Vagina (tissue), 2 donors: Measurements from ENCODE around the gene MAN1C1. TPM values are rescaled to one million over a fixed set of nuclear protein-coding genes. Genes with fewer than 3 reads are reported as not detected.

Source experiments
- DNase-seq, 2 donors: peaks; one replicate each; pipeline ENCODE4 v3.0.0-alpha.2; 2017; ENCODE audit errors: extremely low spot score in 2 of 2
- H3K27ac ChIP-seq: fragments of 200-600 bp; sonication (generic); one replicate; pipeline ENCODE4 v1.5.1; 2019
- H3K27me3 ChIP-seq: fragments of 200-600 bp; sonication (generic); one replicate; pipeline ENCODE4 v1.5.1; 2019
- H3K36me3 ChIP-seq, 2 donors: fragments of 200-600 bp; sonication (generic); one replicate each; pipeline ENCODE4 v1.5.1; 2017 to 2019
- H3K4me1 ChIP-seq: fragments of 200-600 bp; sonication (generic); one replicate; pipeline ENCODE4 v1.5.1; 2019
- H3K4me3 ChIP-seq, 2 donors: fragments of 200-600 bp; sonication (generic); 1 replicate in 1 of 2; 2 replicates in 1 of 2; pipeline ENCODE4 v1.5.1; 2016 to 2019
- H3K9me3 ChIP-seq: fragments of 200-600 bp; sonication (generic); one replicate; pipeline ENCODE4 v1.5.1; 2019
- POLR2A ChIP-seq, 2 donors: fragments of 450-650 bp; IDR thresholded peaks; one replicate each; pipeline ENCODE4 v1.6.1; 2017; ENCODE audit warnings: antibody characterized with exemption in 2 of 2, mild to moderate bottlenecking in 2 of 2, moderate library complexity in 2 of 2
- POLR2AphosphoS5 ChIP-seq, 2 donors: sonication (generic); formaldehyde crosslinking; IDR thresholded peaks; one replicate each; pipeline ENCODE4 v1.9.0; 2017; ENCODE audit warnings: antibody characterized with exemption in 2 of 2, mild to moderate bottlenecking in 2 of 2, low read depth in 1 of 2; ENCODE audit not compliant: insufficient read depth in 1 of 2
- intact Hi-C: fragments of 100-400 bp; cut with DNase I; formaldehyde crosslinking; loops from one replicate; pipeline ENCODE4 v1.15.1; 2023
- total RNA-seq: library from RNA; depleted of rRNA; stranded (reverse); fragments of >200 nt; gene quantifications from one replicate; pipeline ENCODE4 v1.2.3, GENCODE V29; 2016
- TF ChIP-seq, protein P1 (sequence below), 3 experiments: fragments of 450-650 bp in 2 of 3; fragments of 200-600 bp in 1 of 3; sonication (generic) in 1 of 3; IDR thresholded peaks; one replicate each; pipeline ENCODE4 v1.5.1; 2017 to 2019; ENCODE audit warnings: antibody characterized with exemption in 3 of 3, mild to moderate bottlenecking in 2 of 3, moderate library complexity in 2 of 3

Gene MAN1C1
- total RNA-seq, 1 donor from 2014 or later: 31.4 TPM

- no peak overlapping the region for H3K4me3 ChIP-seq
- TF ChIP-seq POLR2AphosphoS5 (IDR thresholded peaks at IDR 0.05; ENCODE audit: insufficient read depth in 1 of 2, low read depth in 1 of 2) (no peak), POLR2A (IDR thresholded peaks at IDR 0.05) (no peak)
- TF ChIP-seq, protein P1, sequence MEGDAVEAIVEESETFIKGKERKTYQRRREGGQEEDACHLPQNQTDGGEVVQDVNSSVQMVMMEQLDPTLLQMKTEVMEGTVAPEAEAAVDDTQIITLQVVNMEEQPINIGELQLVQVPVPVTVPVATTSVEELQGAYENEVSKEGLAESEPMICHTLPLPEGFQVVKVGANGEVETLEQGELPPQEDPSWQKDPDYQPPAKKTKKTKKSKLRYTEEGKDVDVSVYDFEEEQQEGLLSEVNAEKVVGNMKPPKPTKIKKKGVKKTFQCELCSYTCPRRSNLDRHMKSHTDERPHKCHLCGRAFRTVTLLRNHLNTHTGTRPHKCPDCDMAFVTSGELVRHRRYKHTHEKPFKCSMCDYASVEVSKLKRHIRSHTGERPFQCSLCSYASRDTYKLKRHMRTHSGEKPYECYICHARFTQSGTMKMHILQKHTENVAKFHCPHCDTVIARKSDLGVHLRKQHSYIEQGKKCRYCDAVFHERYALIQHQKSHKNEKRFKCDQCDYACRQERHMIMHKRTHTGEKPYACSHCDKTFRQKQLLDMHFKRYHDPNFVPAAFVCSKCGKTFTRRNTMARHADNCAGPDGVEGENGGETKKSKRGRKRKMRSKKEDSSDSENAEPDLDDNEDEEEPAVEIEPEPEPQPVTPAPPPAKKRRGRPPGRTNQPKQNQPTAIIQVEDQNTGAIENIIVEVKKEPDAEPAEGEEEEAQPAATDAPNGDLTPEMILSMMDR (IDR thresholded peaks at IDR 0.05): no peak
- DNase-seq: no peak
- H3K36me3 ChIP-seq: no peaks in the 10 kb centered on the region
- no peaks in the 10 kb centered on the region for H3K9me3 ChIP-seq
- H3K27ac ChIP-seq: no peak overlapping the region
- H3K4me1 ChIP-seq: peaks cover 23% of the 10 kb centered on the region
- intact Hi-C loops: no loop called here
- H3K27me3 ChIP-seq: no peaks in the 10 kb centered on the region
Observed at GRCh38 chr1:25677193-25677773, 60.7 kb downstream of the MAN1C1 start.

GRCh38 chr1:25679171-25679570, 62.6 kb downstream of the MAN1C1 start:
- intact Hi-C loops: no loop called here
- Histone ChIP-seq H3K27me3 (no peaks in the 10 kb centered on the region), H3K4me3 (no peak overlapping the region), H3K36me3 (no peaks in the 10 kb centered on the region), H3K9me3 (no peaks in the 10 kb centered on the region), H3K27ac (no peak overlapping the region), H3K4me1 (peaks cover 28% of the 10 kb centered on the region)
- TF ChIP-seq POLR2AphosphoS5 (IDR thresholded peaks at IDR 0.05; ENCODE audit: insufficient read depth in 1 of 2, low read depth in 1 of 2) (no peak), POLR2A (IDR thresholded peaks at IDR 0.05) (no peak)
- TF ChIP-seq, protein P1 (IDR thresholded peaks at IDR 0.05): no peak
- DNase-seq: no peak

- TF ChIP-seq POLR2A (IDR thresholded peaks at IDR 0.05) (no peak), POLR2AphosphoS5 (IDR thresholded peaks at IDR 0.05; ENCODE audit: insufficient read depth in 1 of 2, low read depth in 1 of 2) (no peak)
- TF ChIP-seq, protein P1 (IDR thresholded peaks at IDR 0.05): no peak
- no peak for DNase-seq
- H3K9me3 ChIP-seq: no peaks in the 10 kb centered on the region
- H3K36me3 ChIP-seq: no peaks in the 10 kb centered on the region
- H3K27me3 ChIP-seq: no peaks in the 10 kb centered on the region
- intact Hi-C loops: no loop called here
- no peak overlapping the region for H3K27ac ChIP-seq
- H3K4me1 ChIP-seq: peaks cover 32% of the 10 kb centered on the region
- H3K4me3 ChIP-seq: no peak overlapping the region
Observed at GRCh38 chr1:25680701-25681100, 64.1 kb downstream of the MAN1C1 start.

GRCh38 chr1:25682059-25682601, 65.5 kb downstream of the MAN1C1 start:
- H3K27me3 ChIP-seq: no peaks in the 10 kb centered on the region
- no peak overlapping the region for H3K27ac ChIP-seq
- H3K36me3 ChIP-seq: no peaks in the 10 kb centered on the region
- H3K9me3 ChIP-seq: no peaks in the 10 kb centered on the region
- DNase-seq: no peak
- intact Hi-C loops: loop anchor here (2.0 kb wide), 1 partner anchor 41 kb away; no protein-coding TSS in a partner anchor
- no peak overlapping the region for H3K4me3 ChIP-seq
- peaks cover 23% of the 10 kb centered on the region for H3K4me1 ChIP-seq
- TF ChIP-seq, protein P1 (IDR thresholded peaks at IDR 0.05): no peak
- TF ChIP-seq POLR2A (IDR thresholded peaks at IDR 0.05) (no peak), POLR2AphosphoS5 (IDR thresholded peaks at IDR 0.05; ENCODE audit: insufficient read depth in 1 of 2, low read depth in 1 of 2) (no peak)

DNA sequence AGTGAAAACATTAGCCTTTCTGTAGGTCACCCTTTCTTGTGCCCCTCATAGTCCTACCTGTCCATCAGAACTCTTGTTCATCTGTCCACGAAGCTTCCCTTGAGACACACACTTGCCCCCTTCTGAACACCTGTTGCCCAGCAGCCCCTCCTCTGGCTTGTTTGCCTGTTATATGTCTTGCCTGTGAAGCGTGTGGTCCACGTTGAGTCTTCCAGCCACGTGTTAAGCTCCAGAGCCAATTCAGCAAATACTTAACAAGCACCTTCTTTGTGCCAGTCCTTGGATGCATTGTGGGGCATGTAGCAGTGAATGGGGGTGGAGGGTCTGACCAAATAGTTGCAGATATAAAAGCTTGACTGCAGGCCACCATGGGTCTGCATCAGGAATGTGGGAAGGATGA, 66.6 kb downstream of the MAN1C1 start:
- no peak for DNase-seq
- Histone ChIP-seq H3K4me1 (peaks cover 31% of the 10 kb centered on the region), H3K36me3 (no peaks in the 10 kb centered on the region), H3K27me3 (no peaks in the 10 kb centered on the region), H3K9me3 (no peaks in the 10 kb centered on the region), H3K4me3 (no peak overlapping the region), H3K27ac (no peak overlapping the region)
- intact Hi-C loops: loop anchor here (2.0 kb wide), 1 partner anchor 40 kb away; no protein-coding TSS in a partner anchor
- TF ChIP-seq POLR2AphosphoS5 (IDR thresholded peaks at IDR 0.05; ENCODE audit: insufficient read depth in 1 of 2, low read depth in 1 of 2) (no peak), POLR2A (IDR thresholded peaks at IDR 0.05) (no peak)
- TF ChIP-seq, protein P1 (IDR thresholded peaks at IDR 0.05): no peak
